K562 (cell line): ENCODE data around the gene GPR82. TPM values are rescaled to one million over a fixed set of nuclear protein-coding genes. Genes with fewer than 3 reads are reported as not detected.

Experiments used
- C11orf30 ChIP-seq: fragments of 450-650 bp; IDR thresholded peaks from 2 replicates; pipeline ENCODE4 v1.6.1; 2016; ENCODE audit warnings: low read depth, mild to moderate bottlenecking
- FIP1L1 ChIP-seq: fragments of 200-400 bp; formaldehyde crosslinking; IDR thresholded peaks from 2 replicates; pipeline ENCODE4 v1.6.1; 2018; ENCODE audit warnings: mild to moderate bottlenecking, low read depth, low read length; ENCODE audit not compliant: poor library complexity, severe bottlenecking
- MCM7 ChIP-seq, 2 experiments: fragments of 450-650 bp; IDR thresholded peaks; 2 replicates each; pipeline ENCODE4 v1.6.1; 2016 to 2018
- NFYB ChIP-seq: IDR thresholded peaks from 2 replicates; pipeline ENCODE4 v1.6.1; 2011; ENCODE audit warnings: mild to moderate bottlenecking, moderate library complexity; ENCODE audit not compliant: insufficient read length; ENCODE audit errors: extremely low read depth
- ZNF354B ChIP-seq: fragments of 250-450 bp; sonication (Bioruptor Pico); IDR thresholded peaks from 2 replicates; pipeline ENCODE4 v1.4.0; 2020
- polyA plus RNA-seq, 8 experiments: library from polyadenylated mRNA; depleted of rRNA in 4 of 8; stranded (reverse) in 5 of 8; unstranded in 3 of 8; fragments of >200 nt; fragmentation: Nextera tagmentation in 2 of 8; fragmentation: Illumina TruSeq in 1 of 8; extraction: Ambion mirVana in 2 of 8; extraction: Trizol in 1 of 8; gene quantifications; 2 replicates each; pipeline versions ENCODE4 v1.2.1 to v1.2.3, GENCODE V29; 2011 to 2014; ENCODE audit warnings: inconsistent platforms in 1 of 8, missing spikeins in 1 of 8
- total RNA-seq, 7 experiments: library from RNA; depleted of rRNA in 6 of 7; stranded (reverse); fragments of >200 nt in 6 of 7; fragmentation: Illumina TruSeq in 2 of 7; extraction: Trizol in 2 of 7; gene quantifications; 2 replicates each; pipeline versions ENCODE4 v1.2.1 to v1.2.3, GENCODE V29; 2011 to 2021; ENCODE audit warnings: low replicate concordance in 1 of 7
- TF ChIP-seq, protein P1 (sequence below), 2 experiments: fragments of 450-650 bp; formaldehyde crosslinking in 1 of 2; IDR thresholded peaks; 2 replicates each; pipeline versions ENCODE4 v1.4.0 to v1.6.1; 2014 to 2020; ENCODE audit warnings: mild to moderate bottlenecking in 2 of 2, borderline replicate concordance in 1 of 2, low read depth in 1 of 2
- TF ChIP-seq, protein P2 (sequence below): fragments of 150-350 bp; conservative IDR thresholded peaks from 2 replicates; pipeline ENCODE4 v1.6.1; 2014; ENCODE audit warnings: low read length
- TF ChIP-seq, protein P3 (sequence below): sonication (generic); formaldehyde crosslinking; IDR thresholded peaks from 2 replicates; pipeline ENCODE4 v1.8.1; 2022; ENCODE audit warnings: missing genetic modification reagents

Gene GPR82
- total and polyA plus RNA-seq, 9 of the 15 experiments (the other 6 are each of a cell fraction or from before 2014, with no cell fraction given): not detected

DNA sequence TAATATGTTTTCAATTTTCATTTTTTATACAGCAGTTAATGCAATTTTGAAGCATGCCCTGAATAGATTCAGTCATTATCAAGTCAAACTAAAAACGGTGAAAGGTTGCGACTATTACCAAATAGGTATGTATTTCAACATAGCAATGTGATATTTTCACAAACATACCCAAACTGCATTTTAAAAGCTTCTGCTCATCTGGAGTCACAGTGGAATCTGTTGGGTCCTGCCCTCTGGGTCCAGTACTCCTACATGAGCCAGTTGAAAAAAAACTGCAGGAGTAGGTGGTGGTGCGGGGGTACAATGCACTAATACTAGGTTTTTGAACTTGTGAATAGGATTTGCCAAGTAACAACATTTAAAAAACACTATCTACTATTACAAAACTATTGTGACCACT is 34.3 kb upstream of the GPR82 start (continued):
- TF ChIP-seq, protein P1, sequence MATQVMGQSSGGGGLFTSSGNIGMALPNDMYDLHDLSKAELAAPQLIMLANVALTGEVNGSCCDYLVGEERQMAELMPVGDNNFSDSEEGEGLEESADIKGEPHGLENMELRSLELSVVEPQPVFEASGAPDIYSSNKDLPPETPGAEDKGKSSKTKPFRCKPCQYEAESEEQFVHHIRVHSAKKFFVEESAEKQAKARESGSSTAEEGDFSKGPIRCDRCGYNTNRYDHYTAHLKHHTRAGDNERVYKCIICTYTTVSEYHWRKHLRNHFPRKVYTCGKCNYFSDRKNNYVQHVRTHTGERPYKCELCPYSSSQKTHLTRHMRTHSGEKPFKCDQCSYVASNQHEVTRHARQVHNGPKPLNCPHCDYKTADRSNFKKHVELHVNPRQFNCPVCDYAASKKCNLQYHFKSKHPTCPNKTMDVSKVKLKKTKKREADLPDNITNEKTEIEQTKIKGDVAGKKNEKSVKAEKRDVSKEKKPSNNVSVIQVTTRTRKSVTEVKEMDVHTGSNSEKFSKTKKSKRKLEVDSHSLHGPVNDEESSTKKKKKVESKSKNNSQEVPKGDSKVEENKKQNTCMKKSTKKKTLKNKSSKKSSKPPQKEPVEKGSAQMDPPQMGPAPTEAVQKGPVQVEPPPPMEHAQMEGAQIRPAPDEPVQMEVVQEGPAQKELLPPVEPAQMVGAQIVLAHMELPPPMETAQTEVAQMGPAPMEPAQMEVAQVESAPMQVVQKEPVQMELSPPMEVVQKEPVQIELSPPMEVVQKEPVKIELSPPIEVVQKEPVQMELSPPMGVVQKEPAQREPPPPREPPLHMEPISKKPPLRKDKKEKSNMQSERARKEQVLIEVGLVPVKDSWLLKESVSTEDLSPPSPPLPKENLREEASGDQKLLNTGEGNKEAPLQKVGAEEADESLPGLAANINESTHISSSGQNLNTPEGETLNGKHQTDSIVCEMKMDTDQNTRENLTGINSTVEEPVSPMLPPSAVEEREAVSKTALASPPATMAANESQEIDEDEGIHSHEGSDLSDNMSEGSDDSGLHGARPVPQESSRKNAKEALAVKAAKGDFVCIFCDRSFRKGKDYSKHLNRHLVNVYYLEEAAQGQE (IDR thresholded peaks at IDR 0.05; ENCODE audit: borderline replicate concordance): no peak
- TF ChIP-seq, protein P1 (CRISPR knock-in tag; IDR thresholded peaks at IDR 0.05; ENCODE audit: low read depth): no peak
- TF ChIP-seq, protein P2, sequence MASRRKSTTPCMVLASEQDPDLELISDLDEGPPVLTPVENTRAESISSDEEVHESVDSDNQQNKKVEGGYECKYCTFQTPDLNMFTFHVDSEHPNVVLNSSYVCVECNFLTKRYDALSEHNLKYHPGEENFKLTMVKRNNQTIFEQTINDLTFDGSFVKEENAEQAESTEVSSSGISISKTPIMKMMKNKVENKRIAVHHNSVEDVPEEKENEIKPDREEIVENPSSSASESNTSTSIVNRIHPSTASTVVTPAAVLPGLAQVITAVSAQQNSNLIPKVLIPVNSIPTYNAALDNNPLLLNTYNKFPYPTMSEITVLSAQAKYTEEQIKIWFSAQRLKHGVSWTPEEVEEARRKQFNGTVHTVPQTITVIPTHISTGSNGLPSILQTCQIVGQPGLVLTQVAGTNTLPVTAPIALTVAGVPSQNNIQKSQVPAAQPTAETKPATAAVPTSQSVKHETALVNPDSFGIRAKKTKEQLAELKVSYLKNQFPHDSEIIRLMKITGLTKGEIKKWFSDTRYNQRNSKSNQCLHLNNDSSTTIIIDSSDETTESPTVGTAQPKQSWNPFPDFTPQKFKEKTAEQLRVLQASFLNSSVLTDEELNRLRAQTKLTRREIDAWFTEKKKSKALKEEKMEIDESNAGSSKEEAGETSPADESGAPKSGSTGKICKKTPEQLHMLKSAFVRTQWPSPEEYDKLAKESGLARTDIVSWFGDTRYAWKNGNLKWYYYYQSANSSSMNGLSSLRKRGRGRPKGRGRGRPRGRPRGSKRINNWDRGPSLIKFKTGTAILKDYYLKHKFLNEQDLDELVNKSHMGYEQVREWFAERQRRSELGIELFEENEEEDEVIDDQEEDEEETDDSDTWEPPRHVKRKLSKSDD: no peak
- TF ChIP-seq C11orf30 (no peak), NFYB (no peak), FIP1L1 (no peak), MCM7 (IDR thresholded peaks at IDR 0.05) (no peak), ZNF354B (no peak)
- TF ChIP-seq, protein P3, sequence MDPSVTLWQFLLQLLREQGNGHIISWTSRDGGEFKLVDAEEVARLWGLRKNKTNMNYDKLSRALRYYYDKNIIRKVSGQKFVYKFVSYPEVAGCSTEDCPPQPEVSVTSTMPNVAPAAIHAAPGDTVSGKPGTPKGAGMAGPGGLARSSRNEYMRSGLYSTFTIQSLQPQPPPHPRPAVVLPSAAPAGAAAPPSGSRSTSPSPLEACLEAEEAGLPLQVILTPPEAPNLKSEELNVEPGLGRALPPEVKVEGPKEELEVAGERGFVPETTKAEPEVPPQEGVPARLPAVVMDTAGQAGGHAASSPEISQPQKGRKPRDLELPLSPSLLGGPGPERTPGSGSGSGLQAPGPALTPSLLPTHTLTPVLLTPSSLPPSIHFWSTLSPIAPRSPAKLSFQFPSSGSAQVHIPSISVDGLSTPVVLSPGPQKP (CRISPR knock-in tag): no peak
